ENCODE measurements around the gene MLIP. TPM values are rescaled to one million over a fixed set of nuclear protein-coding genes. Genes with fewer than 3 reads are reported as not detected.

The MLIP gene
- total RNA-seq, 6 experiments from 2014 or later = not detected

GRCh38 chr6:54140811-54141210, 29.6 kb downstream of the MLIP start:
- DNase-seq = no peak
- Mint-ChIP-seq H3K27me3 (ENCODE audit: insufficient read depth) (peaks cover 5% of the 10 kb centered on the region), H3K4me3 (no peak overlapping the region), H3K27ac (no peak overlapping the region), H3K4me1 (ENCODE audit: low read depth) (no peaks in the 10 kb centered on the region), H3K36me3 (ENCODE audit: low read depth) (no peaks in the 10 kb centered on the region), H3K9me3 (no peaks in the 10 kb centered on the region)
- TF ChIP-seq CTCF (IDR thresholded peaks at IDR 0.05) = no peak

DNA sequence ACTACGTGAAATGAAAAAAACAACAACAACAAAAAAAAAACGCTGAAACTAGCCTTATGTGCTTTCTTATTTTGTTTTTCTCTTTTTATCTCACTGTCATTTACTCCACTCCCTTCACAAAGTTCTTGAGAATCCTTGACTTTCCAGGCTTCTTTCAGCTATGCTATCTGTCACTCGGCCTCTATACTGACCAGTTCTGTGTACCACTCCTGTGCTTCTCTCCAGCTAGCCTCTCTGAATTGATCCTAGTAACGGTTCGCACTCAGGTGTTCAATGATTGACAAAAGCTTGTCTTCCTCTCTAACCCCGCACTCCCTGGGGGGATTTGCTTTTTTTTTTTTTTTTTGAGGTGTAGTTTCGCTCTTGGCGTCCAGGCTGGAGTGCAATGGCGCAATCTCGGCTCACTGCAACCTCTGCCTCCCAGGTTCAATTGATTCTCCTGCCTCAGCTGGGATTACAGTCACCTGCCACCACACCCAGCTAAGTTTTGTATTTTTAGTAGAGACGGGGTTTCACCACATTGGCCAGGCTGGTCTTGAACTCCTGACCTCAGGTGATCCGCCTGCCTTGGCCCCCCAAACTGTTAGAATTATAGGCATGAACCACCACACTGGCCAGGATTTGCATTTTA, 31.8 kb downstream of the MLIP start:
- TF ChIP-seq CTCF (IDR thresholded peaks at IDR 0.05) = no peak
- no peaks in the 10 kb centered on the region for H3K36me3 Mint-ChIP-seq (ENCODE audit: low read depth)
- no peaks in the 10 kb centered on the region for H3K4me1 Mint-ChIP-seq (ENCODE audit: low read depth)
- no peak for DNase-seq
- H3K27ac Mint-ChIP-seq = no peak overlapping the region
- H3K4me3 Mint-ChIP-seq = no peak overlapping the region
- no peaks in the 10 kb centered on the region for H3K9me3 Mint-ChIP-seq
- H3K27me3 Mint-ChIP-seq (ENCODE audit: insufficient read depth) = no peaks in the 10 kb centered on the region

DNA sequence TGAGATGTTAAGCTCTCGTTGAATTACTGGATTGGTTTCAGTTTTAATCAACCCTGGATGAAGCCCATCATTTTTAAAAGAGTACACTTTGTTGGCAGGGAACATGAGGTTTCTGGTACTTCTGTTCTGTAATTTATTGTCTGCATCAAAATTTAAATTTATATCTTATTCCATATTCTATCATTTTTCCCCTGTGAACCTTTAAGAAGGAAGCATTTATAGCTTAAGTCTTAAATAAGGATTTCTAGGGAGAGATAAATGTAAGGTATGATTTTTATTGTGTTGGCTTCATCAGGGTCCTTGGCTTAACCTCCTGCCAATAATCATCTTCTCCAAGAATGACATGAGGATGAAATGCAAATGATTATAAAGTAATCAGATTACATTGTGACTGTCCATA, 40.6 kb downstream of the MLIP start:
- Mint-ChIP-seq H3K27ac (no peak overlapping the region), H3K4me3 (no peak overlapping the region), H3K27me3 (ENCODE audit: insufficient read depth) (no peaks in the 10 kb centered on the region), H3K4me1 (ENCODE audit: low read depth) (no peaks in the 10 kb centered on the region), H3K36me3 (ENCODE audit: low read depth) (no peaks in the 10 kb centered on the region), H3K9me3 (no peaks in the 10 kb centered on the region)
- no peak for DNase-seq
- TF ChIP-seq CTCF (IDR thresholded peaks at IDR 0.05) = no peak

GRCh38 chr6:54156650-54157250, 45.5 kb downstream of the MLIP start:
- Mint-ChIP-seq H3K36me3 (ENCODE audit: low read depth) (no peaks in the 10 kb centered on the region), H3K27me3 (ENCODE audit: insufficient read depth) (no peaks in the 10 kb centered on the region), H3K9me3 (no peaks in the 10 kb centered on the region), H3K4me1 (ENCODE audit: low read depth) (no peaks in the 10 kb centered on the region), H3K4me3 (no peak overlapping the region), H3K27ac (no peak overlapping the region)
- no peak for DNase-seq
- no peak for TF ChIP-seq CTCF (IDR thresholded peaks at IDR 0.05)

- H3K27me3 Mint-ChIP-seq (ENCODE audit: insufficient read depth) = no peaks in the 10 kb centered on the region
- no peaks in the 10 kb centered on the region for H3K4me1 Mint-ChIP-seq (ENCODE audit: low read depth)
- no peak overlapping the region for H3K4me3 Mint-ChIP-seq
- no peak overlapping the region for H3K27ac Mint-ChIP-seq
- H3K36me3 Mint-ChIP-seq (ENCODE audit: low read depth) = no peaks in the 10 kb centered on the region
- no peak for DNase-seq
- no peaks in the 10 kb centered on the region for H3K9me3 Mint-ChIP-seq
- no peak for TF ChIP-seq CTCF (IDR thresholded peaks at IDR 0.05)
These were observed 46.2 kb downstream of the MLIP start for GRCh38 chr6:54157405-54157804.
